DOHH2 (cell line): Measurements from ENCODE around the gene TAF11L14.
"Not testable (repeated sequence)": the region's sequence is repeated elsewhere in the genome, so short reads cannot be mapped to it uniquely, and the experiment has no call there.

ENCODE experiments used
- H3F3A ChIP-seq: fragments of 200-600 bp; sonication (generic), shearing (Covaris generic); 2 replicates; pipeline ENCODE4 v1.6.0; 2016; ENCODE audit warnings: antibody characterized with exemption, mild to moderate bottlenecking; ENCODE audit not compliant: control insufficient read depth, insufficient read depth
- H3K27ac ChIP-seq: fragments of 200-600 bp; sonication (generic); 2 replicates; pipeline ENCODE4 v1.5.1; 2014; ENCODE audit warnings: low read depth, mild to moderate bottlenecking, low read length, moderate library complexity
- H3K27me3 ChIP-seq: fragments of 200-600 bp; sonication (generic); 2 replicates; pipeline ENCODE4 v1.6.1; 2014; ENCODE audit warnings: mild to moderate bottlenecking, low read length, mixed read lengths; ENCODE audit not compliant: control insufficient read depth
- H3K36me3 ChIP-seq: fragments of 200-600 bp; sonication (generic); 2 replicates; pipeline ENCODE4 v1.6.1; 2014; ENCODE audit warnings: mild to moderate bottlenecking, low read length, moderate library complexity, mixed read lengths; ENCODE audit not compliant: control insufficient read depth
- H3K4me1 ChIP-seq: fragments of 200-600 bp; sonication (generic); 2 replicates; pipeline ENCODE4 v1.6.1; 2014; ENCODE audit warnings: mild to moderate bottlenecking, low read length, mixed read lengths; ENCODE audit not compliant: control insufficient read depth
- H3K4me2 ChIP-seq: fragments of 200-600 bp; sonication (generic); 2 replicates; pipeline ENCODE4 v1.6.0; 2014; ENCODE audit warnings: mild to moderate bottlenecking, low read length, moderate library complexity
- H3K4me3 ChIP-seq: fragments of 200-600 bp; sonication (generic); 2 replicates; pipeline ENCODE4 v1.5.1; 2014; ENCODE audit warnings: mild to moderate bottlenecking, low read length, mixed read lengths
- H3K79me2 ChIP-seq: fragments of 200-600 bp; sonication (generic); 2 replicates; pipeline ENCODE4 v1.6.1; 2014; ENCODE audit warnings: mild to moderate bottlenecking, low read length, mixed read lengths; ENCODE audit not compliant: control insufficient read depth
- H3K9me2 ChIP-seq: fragments of 200-600 bp; sonication (generic); replicated peaks from 2 replicates; pipeline ENCODE4 v1.6.1; 2014; ENCODE audit warnings: mild to moderate bottlenecking, low read length, mixed read lengths; ENCODE audit not compliant: control insufficient read depth
- H3K9me3 ChIP-seq: fragments of 200-600 bp; sonication (generic); 2 replicates; pipeline ENCODE4 v1.6.1; 2014; ENCODE audit warnings: antibody characterized with exemption, low read length, mixed read lengths; ENCODE audit not compliant: control insufficient read depth, insufficient read depth
- H4K20me1 ChIP-seq: fragments of 200-600 bp; sonication (generic); 2 replicates; pipeline ENCODE4 v1.6.0; 2014; ENCODE audit warnings: low read depth, mild to moderate bottlenecking, antibody characterized with exemption, low read length, moderate library complexity; ENCODE audit not compliant: control insufficient read depth, insufficient read depth
- CTCF ChIP-seq: fragments of 200-600 bp; sonication (generic); IDR thresholded peaks from one replicate; pipeline ENCODE4 v1.5.1; 2014; ENCODE audit warnings: antibody characterized with exemption, mild to moderate bottlenecking, low read depth, low read length; ENCODE audit not compliant: poor library complexity, severe bottlenecking
- EZH2phosphoT487 ChIP-seq: fragments of 200-600 bp; sonication (generic); IDR thresholded peaks from 2 replicates; pipeline ENCODE4 v1.6.1; 2017; ENCODE audit warnings: borderline replicate concordance, mild to moderate bottlenecking, antibody characterized with exemption, low read length, moderate library complexity, mixed read lengths

The TAF11L14 gene

GRCh38 chr5:17634160-17634559, at the start of gene TAF11L14:
Gene TAF11L14, plus strand, starts transcription at chr5:17634460.
- no peaks in the 10 kb centered on the region for H4K20me1 ChIP-seq
- no peaks in the 10 kb centered on the region for H3K9me2 ChIP-seq
- TF ChIP-seq CTCF (no peak), EZH2phosphoT487 (no peak)
- H3K9me3 ChIP-seq: no peaks in the 10 kb centered on the region
- no peaks in the 10 kb centered on the region for H3F3A ChIP-seq
- H3K4me2 ChIP-seq: no peak within 1 kb of the TSS
- no peak within 1 kb of the TSS for H3K4me3 ChIP-seq
- no peaks in the 10 kb centered on the region for H3K27me3 ChIP-seq
- no peaks in the 10 kb centered on the region for H3K36me3 ChIP-seq
- no peaks in the 10 kb centered on the region for H3K4me1 ChIP-seq
- H3K79me2 ChIP-seq: no peaks in the 10 kb centered on the region
- no peak within 1 kb of the TSS for H3K27ac ChIP-seq

- H3K79me2 ChIP-seq, H3K9me3 ChIP-seq, H3K4me2 ChIP-seq, H4K20me1 ChIP-seq, H3K4me1 ChIP-seq, H3K27ac ChIP-seq, H3K4me3 ChIP-seq, H3K9me2 ChIP-seq, H3K27me3 ChIP-seq, H3F3A ChIP-seq, H3K36me3 ChIP-seq: not testable (repeated sequence)
Observed at GRCh38 chr5:17585658-17586057, 48.6 kb upstream of the TAF11L14 start, which contains the start of gene TAF11L7. Gene TAF11L7, minus strand, starts transcription at chr5:17585758.

GRCh38 chr5:17590860-17591259, 43.4 kb upstream of the TAF11L14 start, which contains the start of gene TAF11L8:
Gene TAF11L8, minus strand, starts transcription at chr5:17590960.
- H3K9me2 ChIP-seq, H3K27me3 ChIP-seq, H3K79me2 ChIP-seq, H3K9me3 ChIP-seq, H3K36me3 ChIP-seq, H3K4me2 ChIP-seq, H3K4me1 ChIP-seq, H3F3A ChIP-seq, H4K20me1 ChIP-seq, H3K4me3 ChIP-seq, H3K27ac ChIP-seq: not testable (repeated sequence)

GRCh38 chr5:17594255-17594654, 40.0 kb upstream of the TAF11L14 start, which contains the start of gene TAF11L9:
Gene TAF11L9, minus strand, starts transcription at chr5:17594394.
- H4K20me1 ChIP-seq, H3F3A ChIP-seq, H3K4me1 ChIP-seq, H3K27ac ChIP-seq, H3K36me3 ChIP-seq, H3K9me3 ChIP-seq, H3K4me3 ChIP-seq, H3K79me2 ChIP-seq, H3K4me2 ChIP-seq, H3K9me2 ChIP-seq, H3K27me3 ChIP-seq: not testable (repeated sequence)

- H3F3A ChIP-seq, H3K79me2 ChIP-seq, H3K4me2 ChIP-seq, H3K27me3 ChIP-seq, H3K9me2 ChIP-seq, H3K9me3 ChIP-seq, H3K4me1 ChIP-seq, H3K4me3 ChIP-seq, H3K36me3 ChIP-seq, H3K27ac ChIP-seq, H4K20me1 ChIP-seq: not testable (repeated sequence)
Observed at GRCh38 chr5:17597728-17598127, 36.5 kb upstream of the TAF11L14 start, which contains the start of gene TAF11L10. Gene TAF11L10, minus strand, starts transcription at chr5:17597828.

- H3K9me2 ChIP-seq, H3K9me3 ChIP-seq, H3K36me3 ChIP-seq, H3K4me2 ChIP-seq, H3F3A ChIP-seq, H3K27ac ChIP-seq, H4K20me1 ChIP-seq, H3K4me1 ChIP-seq, H3K4me3 ChIP-seq, H3K79me2 ChIP-seq, H3K27me3 ChIP-seq: not testable (repeated sequence)
Observed at GRCh38 chr5:17603880-17604279, 30.4 kb upstream of the TAF11L14 start, which contains the start of gene TAF11L11. Gene TAF11L11, plus strand, starts transcription at chr5:17604183.
